Sigmoid colon (tissue), 4 donors: ENCODE measurements around the gene ELAC2.

Experiments used
- CTCF ChIP-seq, 4 experiments: fragments of 450-650 bp in 3 of 4; fragments of 200-600 bp in 1 of 4; IDR thresholded peaks; one replicate each; pipeline ENCODE4 v1.5.1; 2016 to 2019; ENCODE audit warnings: antibody characterized with exemption in 4 of 4, mild to moderate bottlenecking in 3 of 4, moderate library complexity in 2 of 4
- EP300 ChIP-seq, 4 donors: sonication (generic); formaldehyde crosslinking; IDR thresholded peaks; one replicate each; pipeline ENCODE4 v1.6.1; 2017; ENCODE audit warnings: antibody characterized with exemption in 4 of 4

GRCh38 chr17:12947047-12947446, 70.8 kb downstream of the ELAC2 start:
- no peak for TF ChIP-seq CTCF (IDR thresholded peaks at IDR 0.05)
- no peak for TF ChIP-seq EP300 (IDR thresholded peaks at IDR 0.05)
